GM12878 (cell line): ENCODE data around the gene TMEM225B. TPM values are rescaled to one million over a fixed set of nuclear protein-coding genes. Genes with fewer than 3 reads are reported as not detected.

Experiments used
- ATAC-seq: fragments of 200-7000 bp; cut with Tn5 transposase; 3 replicates; pipeline ENCODE4 v1.9.1; 2020; ENCODE audit warnings: mild to moderate bottlenecking, moderate library complexity
- BruUV-seq: library from RNA; stranded (reverse); fragments of 400-500 nt; replicated peaks from 2 replicates; lab custom pipeline; 2021; lab: Mats Ljungman, UMichigan
- CTCF ChIA-PET: fragments of 300-600 bp; sonication (Branson Sonifier 250); formaldehyde crosslinking; extraction: SDS; loops from one replicate; lab custom pipeline; 2021; ENCODE audit warnings: inconsistent platforms; lab: Yijun Ruan, JAX
- POLR2A ChIA-PET: fragments of 350-600 bp; formaldehyde crosslinking; extraction: SDS; loops from one replicate; lab custom pipeline; 2021; ENCODE audit warnings: inconsistent platforms; lab: Charles Lee
- RAD21 ChIA-PET: fragments of 300-600 bp; sonication (Branson Sonifier 250); formaldehyde crosslinking; loops from one replicate; lab custom pipeline; 2023; ENCODE audit warnings: antibody characterized with exemption; ENCODE audit not compliant: unreplicated experiment; lab: Charles Lee
- SMC1A ChIA-PET: fragments of 300-600 bp; sonication (Branson Sonifier 250); formaldehyde crosslinking; loops from one replicate; lab custom pipeline; 2023; ENCODE audit not compliant: unreplicated experiment, uncharacterized antibody; lab: Charles Lee
- DNase-seq: peaks from one replicate; pipeline ENCODE4 v3.0.0-alpha.2; 2011; ENCODE audit warnings: low read depth, low spot score
- FAIRE-seq: peaks from 3 replicates; lab custom pipeline; 2011; peaks lifted over from hg19 to GRCh38; lab: Jason Lieb, UNC
- H2AFZ ChIP-seq: 2 replicates; pipeline ENCODE4 v1.6.0; 2011; ENCODE audit warnings: low read depth, low read length, control low read depth; ENCODE audit not compliant: control insufficient read depth
- H3K27ac ChIP-seq: 2 replicates; pipeline ENCODE4 v1.5.1; 2011; ENCODE audit warnings: control low read depth; ENCODE audit not compliant: control insufficient read depth, insufficient read depth
- H3K27me3 ChIP-seq, 2 experiments: replicated peaks in 1 of 2; 2 replicates each; pipeline versions ENCODE4 v1.6.0 to v1.6.1; 2011; ENCODE audit warnings: low read length in 1 of 2; ENCODE audit not compliant: control insufficient read depth in 2 of 2, insufficient read depth in 2 of 2
- H3K36me3 ChIP-seq, 2 experiments: 2 replicates each; pipeline ENCODE4 v1.5.1; 2011; ENCODE audit warnings: low read length in 1 of 2; ENCODE audit not compliant: control insufficient read depth in 2 of 2, insufficient read depth in 2 of 2
- H3K4me1 ChIP-seq: 2 replicates; pipeline ENCODE4 v1.6.1; 2011; ENCODE audit warnings: mild to moderate bottlenecking, low read length, moderate library complexity, mixed read lengths; ENCODE audit not compliant: control insufficient read depth, insufficient read depth
- H3K4me2 ChIP-seq: 2 replicates; pipeline ENCODE4 v1.6.0; 2011; ENCODE audit warnings: control low read depth; ENCODE audit not compliant: control insufficient read depth, insufficient read depth
- H3K4me3 ChIP-seq: fragments of 200-600 bp; sonication (generic); 2 replicates; pipeline ENCODE4 v1.5.1; 2016
- H3K79me2 ChIP-seq: 2 replicates; pipeline ENCODE4 v1.6.0; 2011; ENCODE audit warnings: low read length; ENCODE audit not compliant: control insufficient read depth, insufficient read depth
- H3K9ac ChIP-seq: 2 replicates; pipeline ENCODE4 v1.8.0; 2011; ENCODE audit warnings: low read length, control low read depth, mixed read lengths; ENCODE audit not compliant: control insufficient read depth, insufficient read depth
- H3K9me3 ChIP-seq: replicated peaks from 3 replicates; pipeline ENCODE4 v1.5.1; 2011; ENCODE audit warnings: mild to moderate bottlenecking, low read length; ENCODE audit not compliant: control insufficient read depth, insufficient read depth
- H4K20me1 ChIP-seq: 2 replicates; pipeline ENCODE4 v1.6.0; 2011; ENCODE audit not compliant: control insufficient read depth, insufficient read depth
- IRF5 ChIP-seq: fragments of 450-650 bp; IDR thresholded peaks from 2 replicates; pipeline ENCODE4 v1.6.1; 2017; ENCODE audit warnings: borderline replicate concordance
- KAT2A ChIP-seq: conservative IDR thresholded peaks from 2 replicates; pipeline ENCODE4 v1.6.1; 2011; ENCODE audit warnings: low read depth, low read length; ENCODE audit not compliant: control insufficient read depth
- KDM1A ChIP-seq: fragments of 200-600 bp; sonication (generic); IDR thresholded peaks from 2 replicates; pipeline ENCODE4 v1.6.1; 2016; ENCODE audit warnings: borderline replicate concordance
- MEF2A ChIP-seq: IDR thresholded peaks from 2 replicates; pipeline ENCODE4 v1.6.1; 2011; ENCODE audit warnings: low read depth, mild to moderate bottlenecking, low read length, moderate library complexity; ENCODE audit not compliant: insufficient read depth
- NFXL1 ChIP-seq: fragments of 450-650 bp; IDR thresholded peaks from 2 replicates; pipeline ENCODE4 v1.6.1; 2017; ENCODE audit warnings: antibody characterized with exemption, mild to moderate bottlenecking, borderline replicate concordance
- RAD21 ChIP-seq: IDR thresholded peaks from 2 replicates; pipeline ENCODE4 v1.6.1; 2011; ENCODE audit warnings: mild to moderate bottlenecking, low read depth, low read length, moderate library complexity; ENCODE audit not compliant: insufficient read depth
- SPI1 ChIP-seq: IDR thresholded peaks from 2 replicates; pipeline ENCODE4 v1.6.1; 2011; ENCODE audit warnings: low read depth, mild to moderate bottlenecking, low read length, moderate library complexity, borderline replicate concordance; ENCODE audit not compliant: insufficient read depth
- STAT1 ChIP-seq: fragments of 450-650 bp; conservative IDR thresholded peaks from 2 replicates; pipeline ENCODE4 v1.6.1; 2014; ENCODE audit warnings: antibody characterized with exemption, mild to moderate bottlenecking
- SUPT20H ChIP-seq: IDR thresholded peaks from 2 replicates; pipeline ENCODE4 v1.6.1; 2011; ENCODE audit warnings: low read depth, mild to moderate bottlenecking, low read length, moderate library complexity, borderline replicate concordance; ENCODE audit not compliant: control insufficient read depth
- YY1 ChIP-seq: IDR thresholded peaks from 2 replicates; pipeline ENCODE4 v1.6.1; 2011; ENCODE audit warnings: low read depth, mild to moderate bottlenecking, low read length
- WGBS: methylation state at CpG from one replicate; pipeline ENCODE4 v1.1.6; 2016; ENCODE audit warnings: low lambda C conversion rate; ENCODE audit not compliant: insufficient replicate concordance, insufficient coverage; ENCODE audit errors: missing lambda C conversion rate; 5-methylcytosine and 5-hydroxymethylcytosine counted together
- in situ Hi-C: fragments of 300-500 bp; cut with MboI; formaldehyde crosslinking; loops from 9 replicates; pipeline ENCODE4 v1.14.3; 2018; ENCODE audit warnings: mixed read lengths
- intact Hi-C: fragments of 100-400 bp; cut with micrococcal nuclease; formaldehyde crosslinking; loops from one replicate; pipeline ENCODE4 v1.14.2; 2022; ENCODE audit not compliant: unreplicated experiment
- polyA plus RNA-seq, 11 experiments: library from polyadenylated mRNA; depleted of rRNA in 4 of 11; unstranded in 6 of 11; stranded (reverse) in 5 of 11; fragments of >200 nt; fragmentation: Nextera tagmentation in 4 of 11; fragmentation: Illumina TruSeq in 1 of 11; extraction: Ambion mirVana in 4 of 11; extraction: Trizol in 1 of 11; gene quantifications; 1 replicate in 1 of 11; 2 replicates in 10 of 11; pipeline versions ENCODE4 v1.2.1 to v1.2.3, GENCODE V29; 2011 to 2016; ENCODE audit warnings: inconsistent platforms in 2 of 11, missing spikeins in 2 of 11, low read depth in 1 of 11
- total RNA-seq, 4 experiments: library from RNA; depleted of rRNA in 3 of 4; stranded (reverse); fragments of >200 nt in 3 of 4; fragmentation: Illumina TruSeq in 1 of 4; extraction: Trizol in 1 of 4; gene quantifications; 2 replicates each; pipeline versions ENCODE4 v1.2.1 to v1.2.3, GENCODE V29; 2013 to 2021
- TF ChIP-seq, protein P1 (sequence below): fragments of 450-650 bp; IDR thresholded peaks from 2 replicates; pipeline ENCODE4 v1.6.1; 2016; ENCODE audit warnings: mild to moderate bottlenecking

The TMEM225B gene
- total and polyA plus RNA-seq, 10 of the 15 experiments (the other 5 are each of a cell fraction or from before 2014, with no cell fraction given): 0.22 to 1.9 (median 0.43) TPM

GRCh38 chr7:99627513-99627912, 29.4 kb downstream of the TMEM225B start:
- no peak for ATAC-seq
- H3K9ac ChIP-seq: no peak overlapping the region
- TF ChIP-seq, protein P1, sequence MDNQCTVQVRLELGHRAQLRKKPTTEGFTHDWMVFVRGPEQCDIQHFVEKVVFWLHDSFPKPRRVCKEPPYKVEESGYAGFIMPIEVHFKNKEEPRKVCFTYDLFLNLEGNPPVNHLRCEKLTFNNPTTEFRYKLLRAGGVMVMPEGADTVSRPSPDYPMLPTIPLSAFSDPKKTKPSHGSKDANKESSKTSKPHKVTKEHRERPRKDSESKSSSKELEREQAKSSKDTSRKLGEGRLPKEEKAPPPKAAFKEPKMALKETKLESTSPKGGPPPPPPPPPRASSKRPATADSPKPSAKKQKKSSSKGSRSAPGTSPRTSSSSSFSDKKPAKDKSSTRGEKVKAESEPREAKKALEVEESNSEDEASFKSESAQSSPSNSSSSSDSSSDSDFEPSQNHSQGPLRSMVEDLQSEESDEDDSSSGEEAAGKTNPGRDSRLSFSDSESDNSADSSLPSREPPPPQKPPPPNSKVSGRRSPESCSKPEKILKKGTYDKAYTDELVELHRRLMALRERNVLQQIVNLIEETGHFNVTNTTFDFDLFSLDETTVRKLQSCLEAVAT: no peak
- TF ChIP-seq KDM1A (no peak), NFXL1 (no peak), KAT2A (no peak), STAT1 (no peak), YY1 (no peak), IRF5 (no peak), SUPT20H (no peak), MEF2A (no peak), RAD21 (no peak), SPI1 (no peak)
- TF ChIP-seq, all 136 proteins: peak for 0
- intact Hi-C loops (no loop called here), in situ Hi-C loops (no loop called here)
- ChIA-PET RAD21 (no interaction called here), POLR2A (no interaction called here), SMC1A (no interaction called here), CTCF (no interaction called here)
- no TSS peak for BruUV-seq
- DNase-seq (no peak), FAIRE-seq (no peak)
- no peaks in the 10 kb centered on the region for H3K4me1 ChIP-seq
- peaks cover 31 to 44% of the 10 kb centered on the region in 2 experiments for H3K36me3 ChIP-seq
- H4K20me1 ChIP-seq: no peaks in the 10 kb centered on the region
- WGBS: 98% methylated on average over 11 of the region's 11 CpGs
- no peak overlapping the region for H3K4me2 ChIP-seq
- no peaks in the 10 kb centered on the region for H3K9me3 ChIP-seq
- no peaks in the 10 kb centered on the region for H3K79me2 ChIP-seq
- H3K4me3 ChIP-seq: no peak overlapping the region
- H2AFZ ChIP-seq: no peak overlapping the region
- no peak overlapping the region for H3K27ac ChIP-seq
- no peaks in the 10 kb centered on the region for H3K27me3 ChIP-seq
